ENCODE measurements around the gene RARRES2. TPM values are rescaled to one million over a fixed set of nuclear protein-coding genes. Genes with fewer than 3 reads are reported as not detected.

The RARRES2 gene
- total RNA-seq, 1 donor = 26.1 TPM

DNA sequence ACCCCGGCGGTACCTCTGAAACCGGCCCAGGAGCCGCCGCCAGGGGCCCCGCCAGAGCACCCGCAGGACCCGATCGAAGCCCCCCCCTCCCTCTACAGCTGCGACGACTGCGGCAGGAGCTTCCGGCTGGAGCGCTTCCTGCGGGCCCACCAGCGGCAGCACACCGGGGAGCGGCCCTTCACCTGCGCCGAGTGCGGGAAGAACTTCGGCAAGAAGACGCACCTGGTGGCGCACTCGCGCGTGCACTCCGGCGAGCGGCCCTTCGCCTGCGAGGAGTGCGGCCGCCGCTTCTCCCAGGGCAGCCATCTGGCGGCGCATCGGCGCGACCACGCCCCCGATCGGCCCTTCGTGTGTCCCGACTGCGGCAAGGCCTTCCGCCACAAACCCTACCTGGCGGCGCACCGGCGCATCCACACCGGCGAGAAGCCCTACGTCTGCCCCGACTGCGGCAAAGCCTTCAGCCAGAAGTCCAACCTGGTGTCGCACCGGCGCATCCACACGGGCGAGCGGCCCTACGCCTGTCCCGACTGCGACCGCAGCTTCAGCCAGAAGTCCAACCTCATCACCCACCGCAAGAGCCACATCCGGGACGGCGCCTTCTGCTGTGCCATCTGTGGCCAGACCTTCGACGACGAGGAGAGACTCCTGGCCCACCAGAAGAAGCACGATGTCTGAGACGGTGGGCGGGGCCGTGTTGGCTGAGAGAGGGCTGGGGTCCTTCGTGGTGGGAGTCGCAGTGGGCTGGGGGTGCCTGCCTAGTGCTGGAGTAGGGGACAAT lies 31.0 kb upstream of the RARRES2 start:
- peak; percentile 39 for DNase-seq (ENCODE audit: insufficient read length, low spot score, missing footprints)
- Histone ChIP-seq H3K9me3 (ENCODE audit: low read depth, low read length) (no peaks in the 10 kb centered on the region), H4K20me1 (ENCODE audit: insufficient read depth, low read length) (peaks cover 27% of the 10 kb centered on the region), H3K4me3 (ENCODE audit: insufficient read depth, low read length) (no peak overlapping the region), H2AFZ (ENCODE audit: low read length) (no peak overlapping the region), H3K27ac (ENCODE audit: low read depth, low read length) (no peak overlapping the region), H3K27me3 (ENCODE audit: insufficient read depth, low read length) (no peaks in the 10 kb centered on the region), H3K4me1 (ENCODE audit: insufficient read depth, low read length) (peaks cover 24% of the 10 kb centered on the region), H3K36me3 (ENCODE audit: insufficient read depth, low read length) (peaks cover 28% of the 10 kb centered on the region), H3K4me2 (ENCODE audit: insufficient read depth, low read length) (no peak overlapping the region), H3K79me2 (ENCODE audit: insufficient read depth, low read length) (peaks cover 51% of the 10 kb centered on the region)
- TF ChIP-seq, protein P1, sequence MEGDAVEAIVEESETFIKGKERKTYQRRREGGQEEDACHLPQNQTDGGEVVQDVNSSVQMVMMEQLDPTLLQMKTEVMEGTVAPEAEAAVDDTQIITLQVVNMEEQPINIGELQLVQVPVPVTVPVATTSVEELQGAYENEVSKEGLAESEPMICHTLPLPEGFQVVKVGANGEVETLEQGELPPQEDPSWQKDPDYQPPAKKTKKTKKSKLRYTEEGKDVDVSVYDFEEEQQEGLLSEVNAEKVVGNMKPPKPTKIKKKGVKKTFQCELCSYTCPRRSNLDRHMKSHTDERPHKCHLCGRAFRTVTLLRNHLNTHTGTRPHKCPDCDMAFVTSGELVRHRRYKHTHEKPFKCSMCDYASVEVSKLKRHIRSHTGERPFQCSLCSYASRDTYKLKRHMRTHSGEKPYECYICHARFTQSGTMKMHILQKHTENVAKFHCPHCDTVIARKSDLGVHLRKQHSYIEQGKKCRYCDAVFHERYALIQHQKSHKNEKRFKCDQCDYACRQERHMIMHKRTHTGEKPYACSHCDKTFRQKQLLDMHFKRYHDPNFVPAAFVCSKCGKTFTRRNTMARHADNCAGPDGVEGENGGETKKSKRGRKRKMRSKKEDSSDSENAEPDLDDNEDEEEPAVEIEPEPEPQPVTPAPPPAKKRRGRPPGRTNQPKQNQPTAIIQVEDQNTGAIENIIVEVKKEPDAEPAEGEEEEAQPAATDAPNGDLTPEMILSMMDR (IDR thresholded peaks at IDR 0.05; ENCODE audit: extremely low read depth, low read depth, low read length) = no peak

DNA sequence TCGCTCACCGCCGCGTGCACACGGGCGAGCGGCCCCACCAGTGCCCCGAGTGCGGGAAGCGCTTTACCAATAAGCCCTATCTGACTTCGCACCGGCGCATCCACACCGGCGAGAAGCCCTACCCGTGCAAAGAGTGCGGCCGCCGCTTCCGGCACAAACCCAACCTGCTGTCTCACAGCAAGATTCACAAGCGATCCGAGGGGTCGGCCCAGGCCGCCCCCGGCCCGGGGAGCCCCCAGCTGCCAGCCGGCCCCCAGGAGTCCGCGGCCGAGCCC lies 30.5 kb upstream of the RARRES2 start:
- TF ChIP-seq, protein P1 (IDR thresholded peaks at IDR 0.05; ENCODE audit: extremely low read depth, low read depth, low read length) = no peak
- Histone ChIP-seq H4K20me1 (ENCODE audit: insufficient read depth, low read length) (peaks cover 27% of the 10 kb centered on the region), H3K4me3 (ENCODE audit: insufficient read depth, low read length) (no peak overlapping the region), H3K9me3 (ENCODE audit: low read depth, low read length) (no peaks in the 10 kb centered on the region), H3K79me2 (ENCODE audit: insufficient read depth, low read length) (peaks cover 51% of the 10 kb centered on the region), H3K4me1 (ENCODE audit: insufficient read depth, low read length) (peaks cover 24% of the 10 kb centered on the region), H3K36me3 (ENCODE audit: insufficient read depth, low read length) (peaks cover 28% of the 10 kb centered on the region), H3K4me2 (ENCODE audit: insufficient read depth, low read length) (no peak overlapping the region), H2AFZ (ENCODE audit: low read length) (no peak overlapping the region), H3K27me3 (ENCODE audit: insufficient read depth, low read length) (no peaks in the 10 kb centered on the region), H3K27ac (ENCODE audit: low read depth, low read length) (no peak overlapping the region)
- DNase-seq (ENCODE audit: insufficient read length, low spot score, missing footprints) = peak; percentile 62

DNA sequence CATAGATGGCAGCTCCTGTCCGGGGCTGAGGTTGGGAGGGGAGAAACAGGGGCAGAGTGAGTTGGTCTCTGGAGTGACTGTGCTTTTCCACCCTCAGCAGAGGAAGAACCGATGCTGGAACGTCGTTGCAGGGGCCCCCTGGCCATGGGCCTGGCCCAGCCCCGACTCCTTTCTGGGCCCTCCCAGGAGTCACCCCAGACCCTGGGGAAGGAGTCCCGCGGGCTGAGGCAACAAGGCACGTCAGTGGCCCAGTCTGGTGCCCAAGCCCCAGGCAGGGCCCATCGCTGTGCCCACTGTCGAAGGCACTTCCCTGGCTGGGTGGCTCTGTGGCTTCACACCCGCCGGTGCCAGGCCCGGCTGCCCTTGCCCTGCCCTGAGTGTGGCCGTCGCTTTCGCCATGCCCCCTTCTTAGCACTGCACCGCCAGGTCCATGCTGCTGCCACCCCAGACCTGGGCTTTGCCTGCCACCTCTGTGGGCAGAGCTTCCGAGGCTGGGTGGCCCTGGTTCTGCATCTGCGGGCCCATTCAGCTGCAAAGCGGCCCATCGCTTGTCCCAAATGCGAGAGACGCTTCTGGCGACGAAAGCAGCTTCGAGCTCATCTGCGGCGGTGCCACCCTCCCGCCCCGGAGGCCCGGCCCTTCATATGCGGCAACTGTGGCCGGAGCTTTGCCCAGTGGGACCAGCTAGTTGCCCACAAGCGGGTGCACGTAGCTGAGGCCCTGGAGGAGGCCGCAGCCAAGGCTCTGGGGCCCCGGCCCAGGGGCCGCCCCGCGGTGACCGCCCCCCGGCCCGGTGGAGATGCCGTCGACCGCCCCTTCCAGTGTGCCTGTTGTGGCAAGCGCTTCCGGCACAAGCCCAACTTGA lies 29.9 kb upstream of the RARRES2 start:
- Histone ChIP-seq H3K9me3 (ENCODE audit: low read depth, low read length) (no peaks in the 10 kb centered on the region), H3K4me2 (ENCODE audit: insufficient read depth, low read length) (peak overlapping the region; percentile 100), H3K4me1 (ENCODE audit: insufficient read depth, low read length) (peaks cover 24% of the 10 kb centered on the region), H3K79me2 (ENCODE audit: insufficient read depth, low read length) (peaks cover 51% of the 10 kb centered on the region), H3K27me3 (ENCODE audit: insufficient read depth, low read length) (no peaks in the 10 kb centered on the region), H3K36me3 (ENCODE audit: insufficient read depth, low read length) (peaks cover 28% of the 10 kb centered on the region), H2AFZ (ENCODE audit: low read length) (no peak overlapping the region), H4K20me1 (ENCODE audit: insufficient read depth, low read length) (peaks cover 27% of the 10 kb centered on the region), H3K4me3 (ENCODE audit: insufficient read depth, low read length) (peak overlapping the region; percentile 10), H3K27ac (ENCODE audit: low read depth, low read length) (peak overlapping the region; percentile 86)
- TF ChIP-seq, protein P1 (IDR thresholded peaks at IDR 0.05; ENCODE audit: extremely low read depth, low read depth, low read length) = no peak
- no peak for DNase-seq (ENCODE audit: insufficient read length, low spot score, missing footprints)

DNA sequence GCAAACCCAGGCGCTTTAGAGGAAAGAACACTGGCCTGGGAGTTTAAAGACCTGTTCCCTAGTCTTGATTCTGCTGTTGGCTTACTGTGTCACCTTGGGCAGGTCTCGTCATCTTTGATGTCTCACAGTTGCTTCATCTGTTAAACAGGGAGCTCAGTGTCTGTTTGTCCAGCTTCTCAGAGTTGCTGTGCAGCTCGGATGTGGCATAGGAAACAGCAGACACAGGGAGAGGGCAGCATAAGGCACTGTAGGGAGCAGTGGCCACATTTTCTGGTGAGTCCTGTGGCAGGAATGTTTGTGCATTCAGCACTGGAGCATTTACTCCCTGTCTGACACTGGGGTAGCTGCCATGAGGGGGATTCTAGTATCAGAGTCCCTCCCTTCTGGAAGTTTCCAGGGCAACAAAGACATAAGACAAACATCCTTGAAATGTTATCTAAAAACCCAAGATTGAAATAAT lies 29.2 kb upstream of the RARRES2 start:
- Histone ChIP-seq H2AFZ (ENCODE audit: low read length) (no peak overlapping the region), H3K79me2 (ENCODE audit: insufficient read depth, low read length) (peaks cover 51% of the 10 kb centered on the region)
- peak; percentile 98 for DNase-seq (ENCODE audit: insufficient read length, low spot score, missing footprints)

More for the DNA sequence above, 29.2 kb upstream of the RARRES2 start:
- TF ChIP-seq, protein P1 (IDR thresholded peaks at IDR 0.05; ENCODE audit: extremely low read depth, low read depth, low read length) = peak; percentile 10
- H3K9me3 ChIP-seq (ENCODE audit: low read depth, low read length) = no peaks in the 10 kb centered on the region
- H3K4me3 ChIP-seq (ENCODE audit: insufficient read depth, low read length) = peak overlapping the region; percentile 93
- peak overlapping the region; percentile 100 for H3K4me2 ChIP-seq (ENCODE audit: insufficient read depth, low read length)
- peaks cover 27% of the 10 kb centered on the region for H4K20me1 ChIP-seq (ENCODE audit: insufficient read depth, low read length)
- peaks cover 24% of the 10 kb centered on the region for H3K4me1 ChIP-seq (ENCODE audit: insufficient read depth, low read length)
- peaks cover 28% of the 10 kb centered on the region for H3K36me3 ChIP-seq (ENCODE audit: insufficient read depth, low read length)
- peak overlapping the region; percentile 86 for H3K27ac ChIP-seq (ENCODE audit: low read depth, low read length)
- no peaks in the 10 kb centered on the region for H3K27me3 ChIP-seq (ENCODE audit: insufficient read depth, low read length)
